H4 (cell line): ENCODE results near the gene OR10A7. TPM values are rescaled to one million over a fixed set of nuclear protein-coding genes. Genes with fewer than 3 reads are reported as not detected.
"Not testable (repeated sequence)": the region's sequence is repeated elsewhere in the genome, so short reads cannot be mapped to it uniquely, and the experiment has no call there.

Source experiments
- DNase-seq: peaks from one replicate; pipeline ENCODE4 v3.0.0-alpha.2; 2015; ENCODE audit warnings: low spot score
- total RNA-seq: library from RNA; depleted of rRNA; stranded (reverse); fragments of >200 nt; shearing (Covaris generic); gene quantifications from 2 replicates; pipeline ENCODE4 v1.2.3, GENCODE V29; 2014; rRNA removed

The OR10A7 gene, protein sequence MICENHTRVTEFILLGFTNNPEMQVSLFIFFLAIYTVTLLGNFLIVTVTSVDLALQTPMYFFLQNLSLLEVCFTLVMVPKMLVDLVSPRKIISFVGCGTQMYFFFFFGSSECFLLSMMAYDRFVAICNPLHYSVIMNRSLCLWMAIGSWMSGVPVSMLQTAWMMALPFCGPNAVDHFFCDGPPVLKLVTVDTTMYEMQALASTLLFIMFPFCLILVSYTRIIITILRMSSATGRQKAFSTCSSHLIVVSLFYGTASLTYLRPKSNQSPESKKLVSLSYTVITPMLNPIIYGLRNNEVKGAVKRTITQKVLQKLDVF
- total RNA-seq, result not detected in 2 replicates

- no peak for DNase-seq
These were observed at the start of gene OR10A7 for GRCh38 chr12:55220725-55221124. Gene OR10A7, plus strand, starts transcription at chr12:55221025. Its CDS starts 0 bp downstream, at chr12:55221025.

DNA sequence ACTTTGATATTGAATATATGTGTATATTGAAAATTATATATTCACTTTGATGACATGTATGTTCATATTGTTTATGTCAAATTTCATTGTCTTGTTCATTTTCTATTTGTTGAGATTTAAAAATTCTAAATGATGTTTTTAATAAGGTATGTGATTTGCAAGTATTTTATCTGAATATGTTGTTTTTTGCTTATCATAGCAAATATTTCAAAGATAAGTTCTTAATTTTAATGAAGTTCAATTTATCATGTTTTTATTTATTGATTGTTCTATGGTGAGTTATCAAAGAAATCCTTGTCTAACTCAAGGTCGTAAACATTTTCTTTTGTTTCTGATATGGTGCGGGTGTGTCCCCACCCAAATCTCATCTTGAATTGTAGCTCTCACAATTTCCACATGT lies 49.4 kb upstream of the OR10A7 start:
- no peak for DNase-seq

- DNase-seq, result not testable (repeated sequence)
These were observed 49.0 kb upstream of the OR10A7 start for GRCh38 chr12:55171846-55172245.

- DNase-seq, result no peak
These were observed 48.1 kb upstream of the OR10A7 start for GRCh38 chr12:55172686-55173085.

DNA sequence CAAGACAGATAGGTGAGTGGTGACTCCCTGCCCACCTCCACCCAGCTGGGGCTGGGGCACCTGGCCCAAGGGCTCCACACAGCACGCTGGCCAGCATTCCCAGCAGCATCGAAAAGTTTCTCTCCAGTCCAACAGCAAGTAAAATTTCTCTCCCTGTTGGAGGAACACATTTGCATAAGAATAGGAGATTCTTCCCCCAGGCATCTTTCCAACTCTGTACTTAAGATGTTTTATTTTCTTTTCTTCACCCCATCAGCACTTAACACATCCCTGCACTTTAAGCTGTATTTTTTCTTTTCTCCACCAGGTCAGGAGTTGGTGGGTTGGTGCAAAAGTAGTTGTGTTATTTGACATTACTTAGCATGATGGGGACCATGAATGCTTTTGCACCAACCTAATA lies 47.4 kb upstream of the OR10A7 start:
- DNase-seq, result no peak

DNA sequence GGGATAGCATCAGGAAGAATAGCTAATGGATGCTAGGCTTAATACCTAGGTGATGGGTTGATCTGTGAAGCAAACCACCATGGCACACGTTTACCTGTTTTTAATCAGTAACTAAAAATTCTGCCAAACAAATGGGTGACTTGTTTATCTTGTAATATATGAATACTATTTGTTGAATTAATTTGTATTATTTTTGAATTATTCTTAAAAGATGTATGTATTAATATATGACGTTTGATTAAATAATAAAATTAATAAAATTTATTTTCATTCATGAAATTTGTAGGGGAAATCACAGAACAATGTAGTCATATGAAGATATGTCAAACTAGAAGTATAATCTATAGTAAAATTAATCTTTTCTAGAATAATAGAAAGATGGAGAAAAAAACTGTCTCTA lies 32.3 kb upstream of the OR10A7 start:
- DNase-seq, result no peak

DNA sequence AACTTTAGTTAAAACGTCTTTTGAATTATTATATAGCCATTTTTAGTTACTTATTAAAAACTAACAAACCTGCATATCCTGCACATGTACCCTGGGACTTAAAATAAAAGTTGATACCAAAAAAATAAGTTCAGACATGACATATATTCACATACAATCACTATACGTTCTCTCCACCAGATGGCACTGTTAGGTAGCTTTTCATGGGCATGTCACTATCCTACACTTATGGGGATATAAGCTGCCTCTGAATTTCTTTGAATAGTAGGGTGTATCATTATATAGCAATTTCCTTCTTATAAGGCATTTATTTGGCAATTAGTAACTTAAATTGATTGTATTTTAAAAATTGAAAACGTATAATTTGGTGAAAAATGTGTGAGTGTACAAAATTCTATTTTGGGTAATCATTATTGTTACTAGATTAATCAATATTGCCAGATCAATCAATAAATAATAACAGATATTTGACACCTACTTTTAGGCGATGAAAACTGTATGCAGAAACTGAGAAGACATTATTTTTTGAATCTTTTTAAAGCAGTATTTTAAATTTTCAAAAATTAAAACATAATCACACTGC lies 31.8 kb upstream of the OR10A7 start:
- peak; percentile 70 for DNase-seq

- DNase-seq, result no peak
These were observed 26.4 kb upstream of the OR10A7 start for GRCh38 chr12:55194382-55194781.

DNA sequence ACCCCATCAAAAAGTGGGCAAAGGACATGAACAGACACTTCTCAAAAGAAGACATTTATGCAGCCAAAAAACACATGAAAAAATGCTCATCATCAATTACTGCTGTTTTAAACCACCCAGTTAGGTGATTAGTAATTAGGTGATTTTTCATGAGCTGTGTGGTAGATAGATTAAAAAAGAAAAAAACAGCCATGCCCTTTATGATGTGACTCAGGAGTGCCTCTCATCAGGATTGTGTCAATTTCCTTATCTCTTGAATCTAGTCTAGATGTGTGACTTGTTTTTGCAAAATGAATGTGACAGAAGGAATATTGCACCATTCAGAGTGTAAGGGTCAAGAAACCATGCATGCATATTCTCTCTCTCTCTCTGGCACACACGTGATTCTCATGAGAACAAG lies 5.7 kb downstream of the OR10A7 start:
- no peak for DNase-seq

DNA sequence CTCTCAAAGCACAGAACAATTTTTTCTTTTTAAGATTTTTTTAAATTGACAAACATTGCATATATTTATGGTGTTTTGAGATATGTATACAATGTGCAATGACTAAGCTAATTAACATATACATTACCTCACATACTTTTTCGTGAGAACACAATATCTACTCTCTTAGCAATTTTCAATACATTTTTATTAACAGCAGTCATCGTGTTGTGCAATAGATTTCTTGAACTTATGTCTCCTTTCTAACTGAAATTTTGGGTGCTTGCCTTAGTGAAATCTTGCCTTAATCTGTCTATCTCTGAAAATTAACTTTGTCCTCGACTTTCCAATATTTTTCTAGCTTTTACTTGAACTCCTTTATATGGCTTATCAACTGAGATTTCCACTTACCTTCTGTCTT lies 6.8 kb downstream of the OR10A7 start:
- no peak for DNase-seq

DNA sequence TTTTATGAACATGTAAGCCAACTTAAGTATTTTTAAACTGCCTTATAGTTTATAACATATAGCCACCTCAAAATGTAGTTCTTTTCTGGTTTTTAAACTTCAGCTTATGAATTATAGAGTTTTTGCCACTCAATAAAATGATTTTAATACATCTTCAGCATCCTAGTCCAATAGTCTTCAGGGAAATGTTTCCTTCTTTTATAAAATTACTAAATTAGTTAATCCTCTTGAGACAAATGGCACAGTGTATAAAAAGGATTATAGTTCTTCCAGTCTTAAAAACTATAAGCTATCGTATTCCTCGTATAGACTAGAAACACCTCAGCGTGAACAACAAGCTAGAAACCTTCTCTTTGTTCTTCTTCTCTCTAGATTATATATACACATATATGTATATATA lies 23.5 kb downstream of the OR10A7 start, which contains the start of gene OR6C74:
TSS of gene OR6C74 (plus strand) at position 301 of the 400 bp plus-strand sequence. CDS start 2,679 bp downstream, outside the sequence.
- DNase-seq, result no peak

- no peak for DNase-seq
These were observed 25.3 kb downstream of the OR10A7 start for GRCh38 chr12:55246159-55246558.

DNA sequence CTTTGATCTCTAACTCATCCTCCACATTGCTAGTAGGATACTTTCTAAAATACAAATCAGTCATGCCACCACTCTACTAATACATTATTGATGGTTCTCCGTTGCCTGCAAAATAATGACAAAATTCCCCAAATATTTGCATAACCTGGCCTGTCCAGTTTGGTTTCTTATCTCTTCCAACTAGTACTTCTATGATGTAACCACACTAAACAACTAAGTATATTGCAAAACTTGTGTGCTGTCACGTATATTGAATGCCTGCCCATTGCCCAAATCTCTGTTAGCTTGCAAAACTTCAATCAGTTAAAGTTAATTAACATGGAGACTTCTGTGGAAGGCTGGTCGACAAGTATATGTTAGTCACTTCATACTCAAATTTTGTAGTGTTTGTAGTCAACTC lies 30.1 kb downstream of the OR10A7 start:
- no peak for DNase-seq

DNA sequence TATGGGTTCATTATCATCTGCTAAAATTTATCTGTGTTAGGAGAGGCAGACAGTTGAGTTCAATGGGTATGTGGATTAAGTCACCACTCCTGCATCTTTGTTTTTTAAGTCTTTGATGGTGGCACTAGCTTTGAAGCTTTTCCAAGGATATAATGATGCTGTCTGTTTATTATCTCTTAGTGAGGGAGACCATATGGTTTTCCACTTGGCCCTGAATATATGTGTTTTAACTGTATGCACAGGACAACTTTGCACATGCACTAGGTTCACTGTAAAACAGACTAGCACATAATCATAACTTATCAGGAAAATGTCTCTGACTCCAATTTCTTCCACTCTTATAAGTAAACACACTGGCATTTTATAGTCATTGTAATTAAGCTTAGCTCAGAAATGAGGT lies 32.5 kb downstream of the OR10A7 start:
- no peak for DNase-seq

- DNase-seq, result no peak
These were observed 36.0 kb downstream of the OR10A7 start for GRCh38 chr12:55256831-55257230.

DNA sequence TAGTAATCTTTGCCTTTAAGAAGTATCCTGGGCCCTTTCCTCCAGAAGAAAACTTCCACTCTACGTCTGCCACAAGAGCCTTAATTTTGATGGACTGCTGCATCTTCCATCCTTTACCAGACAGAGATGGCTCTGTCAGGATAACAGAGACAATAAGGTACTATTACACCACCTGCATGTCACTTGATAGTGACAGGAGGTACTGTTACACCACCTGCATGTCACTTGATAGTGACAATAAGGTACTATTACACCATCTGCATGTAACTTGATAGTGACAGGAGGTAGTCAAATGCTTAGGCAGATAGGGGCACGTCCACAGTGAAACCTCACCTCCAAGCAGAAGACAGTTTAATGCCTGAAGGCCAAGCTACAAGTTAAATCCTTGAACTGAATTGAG lies 37.5 kb downstream of the OR10A7 start:
- no peak for DNase-seq

Other genes starting within 250 kb of the OR10A7 start
- gene TESPA1, start 236.3 kb upstream of the OR10A7 start, total RNA-seq, result 1.8 and 11.7 TPM in 2 replicates
- gene NEUROD4, start 201.1 kb upstream of the OR10A7 start, total RNA-seq, result not detected in 2 replicates
- gene OR9K2, start 94.6 kb upstream of the OR10A7 start, total RNA-seq, result not detected in 2 replicates
- not detected in 2 replicates for gene OR6C74, start 23.6 kb downstream of the OR10A7 start, total RNA-seq
- gene OR6C6, start 75.5 kb downstream of the OR10A7 start, total RNA-seq, result not detected in 2 replicates
- not detected in 2 replicates for gene OR6C1, start 93.3 kb downstream of the OR10A7 start, total RNA-seq
- not detected in 2 replicates for gene OR6C3, start 109.7 kb downstream of the OR10A7 start, total RNA-seq
- gene OR6C75, start 141.9 kb downstream of the OR10A7 start, total RNA-seq, result not detected in 2 replicates
- not detected in 2 replicates for gene OR6C65, start 179.5 kb downstream of the OR10A7 start, total RNA-seq
- gene OR6C76, start 205.2 kb downstream of the OR10A7 start, total RNA-seq, result not detected in 2 replicates
- gene OR6C2, start 223.1 kb downstream of the OR10A7 start, total RNA-seq, result not detected in 2 replicates
- gene OR6C70, start 249.1 kb downstream of the OR10A7 start, total RNA-seq, result not detected in 2 replicates